Activated T-helper 9 cell treated with anti-CD3 and anti-CD28 coated beads, Interleukin-2, amount 50 U/mL, for 16 hours (primary cell): Measurements from ENCODE around the gene LRRFIP2.
"Not testable (repeated sequence)": the region's sequence is repeated elsewhere in the genome, so short reads cannot be mapped to it uniquely, and the experiment has no call there.

ENCODE experiments used
- DNase-seq: peaks from one replicate; pipeline ENCODE4 v3.0.0-alpha.2; 2020; ENCODE audit warnings: low read depth

Gene LRRFIP2

GRCh38 chr3:37067577-37067976, 106.8 kb downstream of the LRRFIP2 start:
- DNase-seq, result no peak

- no peak for DNase-seq
Observed at GRCh38 chr3:37064747-37065146, 109.6 kb downstream of the LRRFIP2 start.

- DNase-seq, result no peak
Observed at GRCh38 chr3:37058117-37058516, 116.3 kb downstream of the LRRFIP2 start.

- no peak for DNase-seq
Observed at GRCh38 chr3:37056826-37057225, 117.6 kb downstream of the LRRFIP2 start.

- not testable (repeated sequence) for DNase-seq
Observed at GRCh38 chr3:37055077-37055476, 119.3 kb downstream of the LRRFIP2 start.

- no peak for DNase-seq
Observed at GRCh38 chr3:37054370-37054769, 120.0 kb downstream of the LRRFIP2 start.

- DNase-seq, result no peak
Observed at GRCh38 chr3:37053753-37054152, 120.6 kb downstream of the LRRFIP2 start.

- no peak for DNase-seq
Observed at GRCh38 chr3:37053337-37053736, 121.0 kb downstream of the LRRFIP2 start.

- DNase-seq, result no peak
Observed at GRCh38 chr3:37052860-37053259, 121.5 kb downstream of the LRRFIP2 start.

GRCh38 chr3:37050282-37050681, 124.1 kb downstream of the LRRFIP2 start:
- DNase-seq, result no peak

- not testable (repeated sequence) for DNase-seq
Observed at GRCh38 chr3:37042712-37043111, 131.7 kb downstream of the LRRFIP2 start.

- DNase-seq, result no peak
Observed at GRCh38 chr3:37041546-37042195, 132.7 kb downstream of the LRRFIP2 start.

- DNase-seq, result no peak
Observed at GRCh38 chr3:37040231-37040630, 134.2 kb downstream of the LRRFIP2 start.

GRCh38 chr3:37039161-37039846, 135.1 kb downstream of the LRRFIP2 start:
- DNase-seq, result no peak

- DNase-seq, result no peak
Observed at GRCh38 chr3:37037352-37037751, 137.0 kb downstream of the LRRFIP2 start.

GRCh38 chr3:37032961-37033360, 141.4 kb downstream of the LRRFIP2 start:
- no peak for DNase-seq

GRCh38 chr3:37031096-37031682, 143.2 kb downstream of the LRRFIP2 start:
- no peak for DNase-seq

- no peak for DNase-seq
Observed at GRCh38 chr3:37030588-37030987, 143.8 kb downstream of the LRRFIP2 start.

GRCh38 chr3:37029516-37030163, 144.7 kb downstream of the LRRFIP2 start:
- no peak for DNase-seq

- DNase-seq, result no peak
Observed at GRCh38 chr3:37029111-37029510, 145.3 kb downstream of the LRRFIP2 start.

- DNase-seq, result no peak
Observed at GRCh38 chr3:37028329-37028728, 146.1 kb downstream of the LRRFIP2 start.

GRCh38 chr3:37026851-37027250, 147.5 kb downstream of the LRRFIP2 start:
- no peak for DNase-seq
